ENCODE results near the gene GABARAPL1. TPM values are rescaled to one million over a fixed set of nuclear protein-coding genes. Genes with fewer than 3 reads are reported as not detected.
"Not testable (repeated sequence)": the region's sequence is repeated elsewhere in the genome, so short reads cannot be mapped to it uniquely, and the experiment has no call there.

GABARAPL1 gene
- total and polyA plus RNA-seq, 2 experiments from 2014 or later, result 94.9 to 127 TPM

- H3K4me1 ChIP-seq (ENCODE audit: insufficient read depth), result peaks cover 51% of the 10 kb centered on the region
- H3K9me3 ChIP-seq (ENCODE audit: low read depth), result no peaks in the 10 kb centered on the region
- H2AFZ ChIP-seq, result peak overlapping the region; percentile 35
- H3K9me2 ChIP-seq (ENCODE audit: insufficient read depth), result no peaks in the 10 kb centered on the region
- peak; percentile 77 for DNase-seq
- no peaks in the 10 kb centered on the region for H3K79me2 ChIP-seq (ENCODE audit: insufficient read depth)
- H3K4me3 ChIP-seq, result peak overlapping the region; percentile 17; the same call in 1 of the 2 replicates
- in situ Hi-C loops (cut with MboI), result no loop called here
- H3K9ac ChIP-seq, result peak overlapping the region; percentile 15; the same call in 1 of the 2 replicates
- TF ChIP-seq EZH2 (IDR thresholded peaks at IDR 0.05; ENCODE audit: insufficient read depth, poor library complexity, severe bottlenecking), result no peak
- TF ChIP-seq EZH2phosphoT487 (IDR thresholded peaks at IDR 0.05; ENCODE audit: insufficient read depth, low read depth), result no peak
- H3F3A ChIP-seq (ENCODE audit: insufficient read depth), result peaks cover 43% of the 10 kb centered on the region
- H3K27me3 ChIP-seq (replicated peaks; ENCODE audit: insufficient read depth), result no peaks in the 10 kb centered on the region
- no peaks in the 10 kb centered on the region for H4K20me1 ChIP-seq (ENCODE audit: insufficient read depth)
- H3K4me2 ChIP-seq (ENCODE audit: unreplicated experiment), result peak overlapping the region; percentile 23
- 29 to 30% methylated on average over 7 of the region's 7 CpGs for WGBS, 2 experiments (ENCODE audit: low coverage in 1 of 2, low lambda C conversion rate in 2 of 2, missing lambda C conversion rate in 2 of 2)
- H3K27ac ChIP-seq, result peak overlapping the region; percentile 49
- no peaks in the 10 kb centered on the region for H3K36me3 ChIP-seq (ENCODE audit: low read depth)
Measured at GRCh38 chr12:10184261-10184843, 28.3 kb upstream of the GABARAPL1 start.

- Histone ChIP-seq H3K9me3 (ENCODE audit: low read depth) (no peaks in the 10 kb centered on the region), H3F3A (ENCODE audit: insufficient read depth) (peaks cover 54% of the 10 kb centered on the region), H3K27me3 (replicated peaks; ENCODE audit: insufficient read depth) (no peaks in the 10 kb centered on the region), H3K4me2 (ENCODE audit: unreplicated experiment) (no peak overlapping the region), H3K9ac (no peak overlapping the region), H3K4me1 (ENCODE audit: insufficient read depth) (peaks cover 56% of the 10 kb centered on the region), H4K20me1 (ENCODE audit: insufficient read depth) (no peaks in the 10 kb centered on the region), H2AFZ (no peak overlapping the region), H3K4me3 (no peak overlapping the region), H3K27ac (no peak overlapping the region), H3K36me3 (ENCODE audit: low read depth) (no peaks in the 10 kb centered on the region), H3K79me2 (ENCODE audit: insufficient read depth) (no peaks in the 10 kb centered on the region), H3K9me2 (ENCODE audit: insufficient read depth) (no peaks in the 10 kb centered on the region)
- in situ Hi-C loops (cut with MboI), result no loop called here
- TF ChIP-seq EZH2phosphoT487 (IDR thresholded peaks at IDR 0.05; ENCODE audit: insufficient read depth, low read depth), result no peak
- no peak for TF ChIP-seq EZH2 (IDR thresholded peaks at IDR 0.05; ENCODE audit: insufficient read depth, poor library complexity, severe bottlenecking)
- WGBS, 2 experiments (ENCODE audit: low coverage in 1 of 2, low lambda C conversion rate in 2 of 2, missing lambda C conversion rate in 2 of 2), result 84 to 90% methylated on average over 11 of the region's 11 CpGs
- DNase-seq, result no peak
Measured at GRCh38 chr12:10186299-10186698, 26.4 kb upstream of the GABARAPL1 start.

DNA sequence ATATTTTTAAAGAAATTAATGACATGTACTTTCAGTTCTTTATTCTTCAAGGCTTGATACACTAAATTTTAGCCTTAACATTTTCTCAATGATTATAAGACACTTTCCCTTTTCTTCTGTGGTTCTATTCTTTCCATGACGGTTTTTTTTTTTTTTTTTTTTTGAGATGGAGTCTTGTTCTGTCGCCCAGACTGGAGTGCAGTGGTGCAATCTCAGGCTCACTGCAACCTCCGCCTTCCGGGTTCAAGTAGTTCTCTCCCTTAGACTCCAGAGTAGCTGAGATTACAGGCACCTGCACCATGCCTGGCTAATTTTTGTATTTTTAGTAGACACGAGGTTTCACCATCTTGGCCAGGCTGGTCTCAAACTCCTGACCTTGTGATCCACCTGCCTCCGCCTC is 25.7 kb upstream of the GABARAPL1 start:
- H2AFZ ChIP-seq; H3K9ac ChIP-seq; DNase-seq; H3K4me3 ChIP-seq; H4K20me1 ChIP-seq (ENCODE audit: insufficient read depth); H3K4me2 ChIP-seq (ENCODE audit: unreplicated experiment); H3K9me2 ChIP-seq (ENCODE audit: insufficient read depth); in situ Hi-C loops (cut with MboI); H3K27ac ChIP-seq; H3K36me3 ChIP-seq (ENCODE audit: low read depth); H3K9me3 ChIP-seq (ENCODE audit: low read depth); H3K27me3 ChIP-seq (replicated peaks; ENCODE audit: insufficient read depth); H3K79me2 ChIP-seq (ENCODE audit: insufficient read depth): not testable (repeated sequence)
- Histone ChIP-seq H3K4me1 (ENCODE audit: insufficient read depth) (peaks cover 59% of the 10 kb centered on the region), H3F3A (ENCODE audit: insufficient read depth) (peaks cover 58% of the 10 kb centered on the region)
- 86 to 88% methylated on average over 6 of the region's 6 CpGs for WGBS, 2 experiments (ENCODE audit: low coverage in 1 of 2, low lambda C conversion rate in 2 of 2, missing lambda C conversion rate in 2 of 2)

DNA sequence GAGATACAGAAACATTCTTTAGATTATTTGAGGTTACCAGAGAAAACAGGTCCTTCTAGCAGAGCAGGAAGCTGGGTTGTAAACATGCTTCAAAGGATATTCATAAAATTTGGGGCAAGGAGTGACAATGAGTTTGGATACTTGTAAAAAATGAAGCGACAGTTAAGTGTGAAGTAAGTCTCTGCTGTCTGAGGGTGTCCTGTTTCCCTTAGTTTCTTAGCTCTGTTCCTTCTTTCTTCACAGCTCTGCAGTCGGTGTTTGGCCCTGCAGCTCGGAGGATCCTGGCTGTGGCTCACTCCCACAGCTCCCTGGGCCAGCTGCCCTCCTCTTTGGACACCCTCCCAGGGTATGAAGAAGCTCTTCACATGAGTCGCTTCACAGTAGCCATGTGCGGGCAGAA is 23.0 kb upstream of the GABARAPL1 start:
- Histone ChIP-seq H3K4me3 (no peak overlapping the region), H2AFZ (peak overlapping the region; percentile 45), H3K9me3 (ENCODE audit: low read depth) (no peaks in the 10 kb centered on the region), H3K4me2 (ENCODE audit: unreplicated experiment) (peak overlapping the region; percentile 21), H3K27ac (peak overlapping the region; percentile 36), H3K27me3 (replicated peaks; ENCODE audit: insufficient read depth) (no peaks in the 10 kb centered on the region), H3K4me1 (ENCODE audit: insufficient read depth) (peaks cover 53% of the 10 kb centered on the region), H4K20me1 (ENCODE audit: insufficient read depth) (no peaks in the 10 kb centered on the region), H3K9me2 (ENCODE audit: insufficient read depth) (no peaks in the 10 kb centered on the region), H3F3A (ENCODE audit: insufficient read depth) (peaks cover 53% of the 10 kb centered on the region), H3K79me2 (ENCODE audit: insufficient read depth) (no peaks in the 10 kb centered on the region), H3K36me3 (ENCODE audit: low read depth) (no peaks in the 10 kb centered on the region), H3K9ac (no peak overlapping the region)
- 22 to 26% methylated on average over 5 of the region's 5 CpGs for WGBS, 2 experiments (ENCODE audit: low coverage in 1 of 2, low lambda C conversion rate in 2 of 2, missing lambda C conversion rate in 2 of 2)
- in situ Hi-C loops (cut with MboI), result no loop called here
- peak; percentile 79 for DNase-seq
- no peak for TF ChIP-seq EZH2phosphoT487 (IDR thresholded peaks at IDR 0.05; ENCODE audit: insufficient read depth, low read depth)
- TF ChIP-seq EZH2 (IDR thresholded peaks at IDR 0.05; ENCODE audit: insufficient read depth, poor library complexity, severe bottlenecking), result no peak

All from GM23248 (cell line).